OCI-LY3 (cell line): ENCODE results near the gene SCARB1.

Experiments used
- H2AFZ ChIP-seq: fragments of 200-600, 300-600 bp; shearing (Covaris generic); 2 replicates; pipeline ENCODE4 v1.6.0; 2014; ENCODE audit warnings: antibody characterized with exemption, low read depth, low read length
- H3K27ac ChIP-seq: fragments of 200-600, 300-600 bp; sonication (generic); 2 replicates; pipeline ENCODE4 v1.5.1; 2014; ENCODE audit warnings: mild to moderate bottlenecking, low read length, moderate library complexity, mixed read lengths
- H3K27me3 ChIP-seq: fragments of 200-600, 300-600 bp; sonication (generic); 2 replicates; pipeline ENCODE4 v1.6.1; 2014; ENCODE audit warnings: low read depth, low read length, mixed read lengths
- H3K36me3 ChIP-seq: fragments of 200-600, 300-600 bp; sonication (generic); replicated peaks from 2 replicates; pipeline ENCODE3; 2014; ENCODE audit warnings: low read depth, low read length, mixed read lengths
- H3K4me1 ChIP-seq: fragments of 300-600, 200-600 bp; sonication (generic); 2 replicates; pipeline ENCODE4 v1.6.1; 2014; ENCODE audit warnings: low read length, mixed read lengths
- H3K4me2 ChIP-seq: fragments of 200-600, 300-600 bp; sonication (generic); 2 replicates; pipeline ENCODE4 v1.6.1; 2014; ENCODE audit warnings: low read length, mixed read lengths
- H3K4me3 ChIP-seq: fragments of 300-600, 200-600 bp; sonication (generic); 2 replicates; pipeline ENCODE4 v1.5.1; 2014; ENCODE audit warnings: antibody characterized with exemption, mild to moderate bottlenecking, low read length, moderate library complexity
- H3K79me2 ChIP-seq: fragments of 300-600, 200-600 bp; shearing (Covaris generic); 2 replicates; pipeline ENCODE4 v1.6.1; 2014; ENCODE audit warnings: mild to moderate bottlenecking, low read length, mixed read lengths
- H3K9ac ChIP-seq: fragments of 300-600, 200-600 bp; shearing (Covaris generic); 2 replicates; pipeline ENCODE4 v1.6.0; 2014; ENCODE audit warnings: mild to moderate bottlenecking, low read length, moderate library complexity
- H3K9me3 ChIP-seq: fragments of 200-600, 300-600 bp; shearing (Covaris generic); 2 replicates; pipeline ENCODE4 v1.6.1; 2014; ENCODE audit warnings: low read length, mixed read lengths; ENCODE audit not compliant: insufficient read depth
- H4K20me1 ChIP-seq: fragments of 200-600, 300-600 bp; sonication (generic); 2 replicates; pipeline ENCODE4 v1.6.1; 2016; ENCODE audit warnings: low read length, mixed read lengths; ENCODE audit not compliant: insufficient read depth
- EZH2phosphoT487 ChIP-seq: fragments of 200-600 bp; shearing (Covaris generic); IDR thresholded peaks from 2 replicates; pipeline ENCODE4 v1.6.1; 2018; ENCODE audit warnings: antibody characterized with exemption, mixed run types, low read depth
- TF ChIP-seq, protein P1 (sequence below): fragments of 200-600, 300-600 bp; sonication (generic); IDR thresholded peaks from 2 replicates; pipeline ENCODE4 v1.5.1; 2014; ENCODE audit warnings: antibody characterized with exemption, low read length, low read depth

Gene SCARB1

DNA sequence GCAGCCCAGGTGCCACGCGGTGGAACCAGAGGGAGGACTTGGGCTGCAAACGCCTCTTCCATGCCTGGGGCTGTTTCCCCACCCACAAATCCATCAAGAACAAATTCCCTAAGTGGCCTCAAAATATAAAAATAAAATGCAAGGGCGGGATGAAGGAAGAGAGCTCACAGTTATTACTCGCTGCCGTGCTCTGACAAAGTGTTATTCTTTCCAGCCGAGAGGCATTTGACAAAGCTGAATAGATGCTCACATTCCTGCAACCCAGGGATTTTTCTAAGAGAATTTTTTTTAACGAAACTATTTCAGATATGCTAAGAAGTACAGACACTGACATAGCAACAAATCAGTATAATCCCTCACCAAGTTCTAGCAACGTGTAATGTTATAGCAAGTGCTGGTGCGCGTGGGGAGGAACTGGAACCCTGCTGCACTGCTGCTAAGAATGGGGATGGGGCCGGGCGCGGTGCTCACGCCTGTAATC is 70.7 kb downstream of the SCARB1 start:
- Histone ChIP-seq H4K20me1 (no peaks in the 10 kb centered on the region), H3K27me3 (no peaks in the 10 kb centered on the region), H3K79me2 (no peaks in the 10 kb centered on the region), H2AFZ (no peak overlapping the region), H3K36me3 (peaks cover 50% of the 10 kb centered on the region), H3K9ac (no peak overlapping the region), H3K4me2 (no peak overlapping the region), H3K4me3 (no peak overlapping the region), H3K27ac (no peak overlapping the region), H3K9me3 (no peaks in the 10 kb centered on the region), H3K4me1 (peaks cover 20% of the 10 kb centered on the region)
- TF ChIP-seq, protein P1, sequence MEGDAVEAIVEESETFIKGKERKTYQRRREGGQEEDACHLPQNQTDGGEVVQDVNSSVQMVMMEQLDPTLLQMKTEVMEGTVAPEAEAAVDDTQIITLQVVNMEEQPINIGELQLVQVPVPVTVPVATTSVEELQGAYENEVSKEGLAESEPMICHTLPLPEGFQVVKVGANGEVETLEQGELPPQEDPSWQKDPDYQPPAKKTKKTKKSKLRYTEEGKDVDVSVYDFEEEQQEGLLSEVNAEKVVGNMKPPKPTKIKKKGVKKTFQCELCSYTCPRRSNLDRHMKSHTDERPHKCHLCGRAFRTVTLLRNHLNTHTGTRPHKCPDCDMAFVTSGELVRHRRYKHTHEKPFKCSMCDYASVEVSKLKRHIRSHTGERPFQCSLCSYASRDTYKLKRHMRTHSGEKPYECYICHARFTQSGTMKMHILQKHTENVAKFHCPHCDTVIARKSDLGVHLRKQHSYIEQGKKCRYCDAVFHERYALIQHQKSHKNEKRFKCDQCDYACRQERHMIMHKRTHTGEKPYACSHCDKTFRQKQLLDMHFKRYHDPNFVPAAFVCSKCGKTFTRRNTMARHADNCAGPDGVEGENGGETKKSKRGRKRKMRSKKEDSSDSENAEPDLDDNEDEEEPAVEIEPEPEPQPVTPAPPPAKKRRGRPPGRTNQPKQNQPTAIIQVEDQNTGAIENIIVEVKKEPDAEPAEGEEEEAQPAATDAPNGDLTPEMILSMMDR, result no peak

DNA sequence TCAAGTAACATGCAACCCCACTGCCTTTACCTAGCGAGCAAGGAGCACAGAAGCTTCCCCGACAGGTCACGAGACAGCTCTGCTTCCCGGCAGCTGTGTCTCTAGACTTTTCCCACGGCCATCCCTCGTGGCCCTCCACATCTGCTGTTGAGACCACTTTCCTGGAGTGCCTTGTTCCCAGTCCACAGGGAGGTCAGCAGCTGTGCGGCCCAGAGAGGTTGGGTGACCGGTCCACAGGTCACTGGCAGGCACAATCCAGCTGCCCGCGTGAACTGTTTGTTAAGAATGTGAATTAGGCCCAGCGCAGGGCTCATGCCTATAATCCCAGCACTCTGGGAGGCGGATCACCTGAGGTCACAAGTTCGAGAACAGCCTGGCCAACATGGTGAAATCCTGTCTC is 71.5 kb downstream of the SCARB1 start:
- no peak overlapping the region for H3K9ac ChIP-seq
- TF ChIP-seq, protein P1, result no peak
- no peak for TF ChIP-seq EZH2phosphoT487
- H3K27me3 ChIP-seq, result no peaks in the 10 kb centered on the region
- no peak overlapping the region for H2AFZ ChIP-seq
- no peaks in the 10 kb centered on the region for H3K79me2 ChIP-seq
- H3K4me2 ChIP-seq, result no peak overlapping the region
- H3K27ac ChIP-seq, result no peak overlapping the region
- H3K9me3 ChIP-seq, result no peaks in the 10 kb centered on the region
- peaks cover 20% of the 10 kb centered on the region for H3K4me1 ChIP-seq
- no peaks in the 10 kb centered on the region for H4K20me1 ChIP-seq
- H3K36me3 ChIP-seq, result peaks cover 43% of the 10 kb centered on the region
- H3K4me3 ChIP-seq, result no peak overlapping the region

DNA sequence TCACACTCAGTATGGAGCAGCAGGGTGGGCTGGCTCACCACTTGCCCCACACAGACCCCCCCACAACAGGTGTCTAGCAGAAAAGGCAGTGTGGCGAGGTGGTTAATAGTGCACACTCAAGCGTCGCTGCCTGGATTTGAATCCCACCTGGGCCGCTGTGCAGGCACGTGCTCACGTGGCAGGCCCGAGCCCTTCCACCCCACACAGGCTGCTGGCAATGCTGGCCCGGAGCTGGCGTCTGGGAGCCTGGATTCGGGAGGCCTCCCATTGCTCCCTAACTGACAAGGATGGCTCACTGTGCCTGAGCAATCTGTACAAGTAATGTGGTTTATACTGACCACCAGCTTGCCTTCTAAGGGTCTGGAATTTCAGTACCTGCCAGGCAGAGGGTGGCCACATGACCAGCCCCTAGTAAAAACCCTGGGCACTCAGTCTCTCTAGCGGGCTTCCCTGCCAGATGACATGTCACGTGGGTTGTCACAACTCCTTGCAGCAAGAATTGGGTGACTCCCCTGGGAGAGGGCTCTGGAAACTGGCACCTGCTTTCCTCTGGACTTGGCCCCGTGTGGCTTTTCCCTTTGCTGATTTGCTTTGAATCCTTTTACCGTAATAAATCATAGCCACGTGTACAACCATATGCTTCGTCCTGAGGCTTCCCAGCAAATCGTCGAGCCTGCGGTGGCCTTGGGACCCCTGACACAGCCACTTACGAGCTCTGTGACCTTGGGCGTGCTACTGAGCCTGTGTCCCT is 72.8 kb downstream of the SCARB1 start:
- H4K20me1 ChIP-seq, result no peaks in the 10 kb centered on the region
- TF ChIP-seq, protein P1, result no peak
- no peaks in the 10 kb centered on the region for H3K79me2 ChIP-seq
- H3K4me3 ChIP-seq, result no peak overlapping the region
- H3K9ac ChIP-seq, result no peak overlapping the region
- no peak overlapping the region for H3K4me2 ChIP-seq
- H3K27me3 ChIP-seq, result no peaks in the 10 kb centered on the region
- no peak overlapping the region for H2AFZ ChIP-seq
- peaks cover 47% of the 10 kb centered on the region for H3K36me3 ChIP-seq
- no peaks in the 10 kb centered on the region for H3K9me3 ChIP-seq
- no peak overlapping the region for H3K27ac ChIP-seq
- H3K4me1 ChIP-seq, result peaks cover 13% of the 10 kb centered on the region

DNA sequence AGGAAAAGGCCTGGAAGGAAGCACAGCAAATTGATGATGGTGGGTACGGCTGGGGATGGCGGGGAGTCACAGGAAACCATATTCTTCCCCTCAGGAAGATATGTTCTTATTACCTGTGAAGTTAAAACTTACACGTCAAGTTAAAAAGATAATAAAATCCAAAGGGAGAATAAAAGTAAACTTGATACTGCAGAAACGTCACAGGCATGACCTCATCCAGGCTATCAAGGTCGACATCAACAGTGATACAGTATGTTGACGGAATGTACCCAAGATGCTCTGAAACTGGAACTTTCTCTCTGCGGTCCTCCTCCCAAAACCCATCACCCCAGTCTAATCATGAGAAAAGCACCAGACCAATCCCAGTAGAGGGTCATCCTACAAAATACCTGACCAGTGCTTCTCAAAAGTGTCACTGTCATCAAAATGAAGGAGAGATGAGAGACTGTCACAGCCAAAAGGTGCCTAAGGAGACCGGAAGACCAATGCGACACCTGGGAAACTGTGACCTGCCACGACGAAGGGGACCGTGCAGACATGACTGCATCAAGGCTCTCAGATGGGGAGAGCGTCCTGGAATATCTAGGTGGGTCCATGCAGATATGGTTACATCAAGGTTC is 74.6 kb downstream of the SCARB1 start:
- no peak for TF ChIP-seq EZH2phosphoT487
- TF ChIP-seq, protein P1, result no peak
- Histone ChIP-seq H3K9me3 (no peaks in the 10 kb centered on the region), H3K4me3 (no peak overlapping the region), H3K9ac (no peak overlapping the region), H3K4me2 (no peak overlapping the region), H4K20me1 (no peaks in the 10 kb centered on the region), H3K36me3 (peaks cover 59% of the 10 kb centered on the region), H3K27ac (no peak overlapping the region), H3K79me2 (no peaks in the 10 kb centered on the region), H3K4me1 (peaks cover 18% of the 10 kb centered on the region), H3K27me3 (no peaks in the 10 kb centered on the region), H2AFZ (no peak overlapping the region)
